ENCODE measurements around the gene TMEM139. TPM values are rescaled to one million over a fixed set of nuclear protein-coding genes. Genes with fewer than 3 reads are reported as not detected.

Gene TMEM139
- polyA plus RNA-seq, 3 donors: 0.55 TPM; not detected in 2

DNA sequence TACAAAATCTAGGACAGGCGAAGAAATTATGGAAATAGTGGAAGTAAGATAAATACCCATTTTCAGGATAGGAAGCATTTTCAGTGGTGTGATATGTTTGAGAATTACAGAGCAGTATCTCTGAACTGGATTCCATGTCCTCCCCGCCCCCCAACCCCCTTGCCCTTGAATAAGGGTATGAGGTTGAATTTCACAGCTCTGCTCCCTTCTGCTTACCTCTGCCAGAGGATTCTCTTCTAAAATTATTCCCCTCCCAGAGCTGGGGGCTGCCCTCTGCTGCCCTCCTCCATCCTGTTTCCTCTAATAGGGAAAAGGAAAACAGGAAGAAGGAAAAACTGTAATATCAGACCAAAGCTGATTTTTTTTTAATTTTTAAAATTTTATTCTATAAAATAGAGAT lies 23.9 kb downstream of the TMEM139 start:
- Histone ChIP-seq H3K4me3 (replicated peaks in 1 of 3; ENCODE audit: low read depth in 2 of 3, low read length in 3 of 3) (no peak overlapping the region), H3K36me3 (replicated peaks in 1 of 2; ENCODE audit: control insufficient read depth in 1 of 2, insufficient read depth in 2 of 2, low read length in 2 of 2) (peaks cover 43 to 47% of the 10 kb centered on the region in 2 donors), H4K20me1 (ENCODE audit: insufficient read depth, low read length) (no peaks in the 10 kb centered on the region), H3K9me3 (replicated peaks in 1 of 2; ENCODE audit: control insufficient read depth in 1 of 2, insufficient read depth in 1 of 2, low read length in 2 of 2) (no peaks in the 10 kb centered on the region), H3K27ac (ENCODE audit: low read depth in 1 of 2, low read length in 2 of 2) (peak overlapping the region in 1 of 2 donors; percentile 25), H3K79me2 (ENCODE audit: insufficient read depth, low read length) (peaks cover 36% of the 10 kb centered on the region), H3K4me2 (replicated peaks; ENCODE audit: extremely low read depth, low read length, poor library complexity, severe bottlenecking) (no peak overlapping the region), H3K27me3 (ENCODE audit: control insufficient read depth in 2 of 2, insufficient read depth in 2 of 2, low read length in 2 of 2) (no peaks in the 10 kb centered on the region), H3K9ac (ENCODE audit: insufficient read depth, low read length, poor library complexity, severe bottlenecking) (no peak overlapping the region), H3K4me1 (ENCODE audit: control insufficient read depth in 1 of 2, insufficient read depth in 2 of 2, low read length in 2 of 2) (peaks cover 12 to 17% of the 10 kb centered on the region in 2 donors), H2AFZ (ENCODE audit: insufficient read depth, low read depth, low read length, poor library complexity, severe bottlenecking) (no peak overlapping the region)
- peak overlapping the region in 3 of 7 donors; percentile 55 to 63 (median 56) for H3K27ac Mint-ChIP-seq
- H3K9me3 Mint-ChIP-seq: peaks cover 0 to 4% (median 0%) of the 10 kb centered on the region in 7 donors
- H3K36me3 Mint-ChIP-seq: peaks cover 44 to 47% of the 10 kb centered on the region in 2 donors
- H3K4me1 Mint-ChIP-seq: peaks cover 36% of the 10 kb centered on the region
- no peak for DNase-seq
- TF ChIP-seq, protein P1, sequence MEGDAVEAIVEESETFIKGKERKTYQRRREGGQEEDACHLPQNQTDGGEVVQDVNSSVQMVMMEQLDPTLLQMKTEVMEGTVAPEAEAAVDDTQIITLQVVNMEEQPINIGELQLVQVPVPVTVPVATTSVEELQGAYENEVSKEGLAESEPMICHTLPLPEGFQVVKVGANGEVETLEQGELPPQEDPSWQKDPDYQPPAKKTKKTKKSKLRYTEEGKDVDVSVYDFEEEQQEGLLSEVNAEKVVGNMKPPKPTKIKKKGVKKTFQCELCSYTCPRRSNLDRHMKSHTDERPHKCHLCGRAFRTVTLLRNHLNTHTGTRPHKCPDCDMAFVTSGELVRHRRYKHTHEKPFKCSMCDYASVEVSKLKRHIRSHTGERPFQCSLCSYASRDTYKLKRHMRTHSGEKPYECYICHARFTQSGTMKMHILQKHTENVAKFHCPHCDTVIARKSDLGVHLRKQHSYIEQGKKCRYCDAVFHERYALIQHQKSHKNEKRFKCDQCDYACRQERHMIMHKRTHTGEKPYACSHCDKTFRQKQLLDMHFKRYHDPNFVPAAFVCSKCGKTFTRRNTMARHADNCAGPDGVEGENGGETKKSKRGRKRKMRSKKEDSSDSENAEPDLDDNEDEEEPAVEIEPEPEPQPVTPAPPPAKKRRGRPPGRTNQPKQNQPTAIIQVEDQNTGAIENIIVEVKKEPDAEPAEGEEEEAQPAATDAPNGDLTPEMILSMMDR (IDR thresholded peaks at IDR 0.05): no peak
- WGBS (ENCODE audit: insufficient coverage): 100% methylated on average over 1 of the region's 2 CpGs
- no peak overlapping the region for H3K4me3 Mint-ChIP-seq
- intact Hi-C loops (cut with micrococcal nuclease): no loop called here
- peaks cover 0 to 3% (median 0%) of the 10 kb centered on the region in 3 donors for H3K27me3 Mint-ChIP-seq (ENCODE audit: low read depth in 3 of 3)

DNA sequence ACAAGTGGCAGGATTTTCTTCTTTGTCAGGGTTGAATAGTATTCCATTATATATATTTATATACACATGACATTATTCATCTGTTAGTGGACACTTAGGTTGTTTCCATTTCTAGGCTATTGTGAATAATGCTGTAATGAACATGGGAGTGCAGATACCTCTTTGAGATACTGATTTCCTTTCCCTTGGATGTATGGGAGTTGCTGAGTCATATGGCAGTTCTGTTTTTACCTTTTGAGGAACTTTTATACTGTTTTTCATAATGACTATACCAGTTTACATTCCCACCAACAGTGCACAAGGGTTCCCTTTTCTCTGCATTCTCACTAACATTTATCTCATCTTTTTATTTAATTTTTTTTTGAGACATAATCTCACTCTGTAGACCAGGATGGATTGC lies 29.4 kb downstream of the TMEM139 start:
- peak overlapping the region in 5 of 7 donors; percentile 43 to 79 (median 73) for H3K27ac Mint-ChIP-seq
- H3K4me3 ChIP-seq (replicated peaks in 1 of 3; ENCODE audit: low read depth in 2 of 3, low read length in 3 of 3): peak overlapping the region in 1 of 3 experiments; percentile 41
- TF ChIP-seq, protein P1 (IDR thresholded peaks at IDR 0.05): no peak
- H2AFZ ChIP-seq (ENCODE audit: insufficient read depth, low read depth, low read length, poor library complexity, severe bottlenecking): no peak overlapping the region
- intact Hi-C loops (cut with micrococcal nuclease): loop anchor here in 1 of 2 donors (10.0 kb wide), 1 partner anchor 91 kb away; the partner anchor contains the start of gene EPHA1
- no peaks in the 10 kb centered on the region for H3K27me3 ChIP-seq (ENCODE audit: control insufficient read depth in 2 of 2, insufficient read depth in 2 of 2, low read length in 2 of 2)
- peak overlapping the region; percentile 59 to 61 for H3K27ac ChIP-seq (ENCODE audit: low read depth in 1 of 2, low read length in 2 of 2)
- peaks cover 0 to 2% of the 10 kb centered on the region in 2 donors for H3K36me3 Mint-ChIP-seq
- no peak overlapping the region for H3K4me3 Mint-ChIP-seq
- H3K4me1 Mint-ChIP-seq: peaks cover 65% of the 10 kb centered on the region
- peak overlapping the region; percentile 48 for H3K4me2 ChIP-seq (replicated peaks; ENCODE audit: extremely low read depth, low read length, poor library complexity, severe bottlenecking)
- H3K4me1 ChIP-seq (ENCODE audit: control insufficient read depth in 1 of 2, insufficient read depth in 2 of 2, low read length in 2 of 2): peaks cover 53% of the 10 kb centered on the region in 2 donors
- peaks cover 0 to 5% (median 1%) of the 10 kb centered on the region in 3 donors for H3K27me3 Mint-ChIP-seq (ENCODE audit: low read depth in 3 of 3)
- peaks cover 0 to 4% (median 0%) of the 10 kb centered on the region in 7 donors for H3K9me3 Mint-ChIP-seq
- no peaks in the 10 kb centered on the region for H3K36me3 ChIP-seq (replicated peaks in 1 of 2; ENCODE audit: control insufficient read depth in 1 of 2, insufficient read depth in 2 of 2, low read length in 2 of 2)
- no peaks in the 10 kb centered on the region for H3K79me2 ChIP-seq (ENCODE audit: insufficient read depth, low read length)
- peak in 2 of 3 donors; percentile 36 to 58 for DNase-seq
- no peak overlapping the region for H3K9ac ChIP-seq (ENCODE audit: insufficient read depth, low read length, poor library complexity, severe bottlenecking)
- no peaks in the 10 kb centered on the region for H4K20me1 ChIP-seq (ENCODE audit: insufficient read depth, low read length)
- no peaks in the 10 kb centered on the region for H3K9me3 ChIP-seq (replicated peaks in 1 of 2; ENCODE audit: control insufficient read depth in 1 of 2, insufficient read depth in 1 of 2, low read length in 2 of 2)
